Measurements from ENCODE around the gene EIF4B. TPM values are rescaled to one million over a fixed set of nuclear protein-coding genes. Genes with fewer than 3 reads are reported as not detected.
A peak's percentile ranks its signal among the peaks of the same experiment; 100 is the strongest.

The EIF4B gene
- total RNA-seq, 1 experiment from 2014 or later = 809 TPM

GRCh38 chr12:52976574-52977071, 29.6 kb upstream of the EIF4B start:
- CTCF ChIA-PET = interaction anchor here (2.6 to 5.6 kb wide), 2 partner anchors 72 to 91 kb away, joined by 12 to 370 read pairs; partner anchors contain the start of gene KRT8
- no peak for TF ChIP-seq SP1 (IDR thresholded peaks at IDR 0.05; ENCODE audit: low read depth)
- TF ChIP-seq POLR2AphosphoS5 (IDR thresholded peaks at IDR 0.05; ENCODE audit: low read depth, low read length) = no peak
- TF ChIP-seq ELF1 (IDR thresholded peaks at IDR 0.05; ENCODE audit: borderline replicate concordance, low read depth) = no peak
- TF ChIP-seq CTCF (IDR thresholded peaks at IDR 0.05 in 2 of 3, conservative IDR thresholded peaks at IDR 0.05 in 1 of 3; ENCODE audit: borderline replicate concordance in 1 of 3, insufficient read depth in 1 of 3, low read depth in 2 of 3, low read length in 2 of 3) = no peak
- no peak for TF ChIP-seq ZBTB33 (IDR thresholded peaks at IDR 0.05; ENCODE audit: extremely low read depth, insufficient replicate concordance, low read length)
- TF ChIP-seq TCF7L2 (IDR thresholded peaks at IDR 0.05; ENCODE audit: borderline replicate concordance, extremely low read depth, insufficient read depth, insufficient read length) = no peak
- TF ChIP-seq FOSL1 (IDR thresholded peaks at IDR 0.05; ENCODE audit: low read depth) = no peak
- TF ChIP-seq EGR1 (IDR thresholded peaks at IDR 0.05; ENCODE audit: low read depth) = no peak
- TF ChIP-seq ZNF274 (IDR thresholded peaks at IDR 0.05; ENCODE audit: low read depth, low read length) = no peak
- no peak for TF ChIP-seq CBX3 (IDR thresholded peaks at IDR 0.05; ENCODE audit: low read depth)
- no peak for TF ChIP-seq RAD21 (IDR thresholded peaks at IDR 0.05; ENCODE audit: low read depth)
- no peak for TF ChIP-seq YY1 (IDR thresholded peaks at IDR 0.05; ENCODE audit: extremely low read depth, insufficient replicate concordance, low read depth, low read length)
- no peak for TF ChIP-seq SIN3A (IDR thresholded peaks at IDR 0.05; ENCODE audit: low read depth)
- no peak for TF ChIP-seq ZFX (IDR thresholded peaks at IDR 0.05)
- no peak for TF ChIP-seq SRF (IDR thresholded peaks at IDR 0.05; ENCODE audit: low read depth)
- no peak for TF ChIP-seq CEBPB (IDR thresholded peaks at IDR 0.05; ENCODE audit: low read depth)
- TF ChIP-seq POLR2A (IDR thresholded peaks at IDR 0.05; ENCODE audit: borderline replicate concordance, extremely low read depth, insufficient read depth, insufficient read length) = no peak
- no peak for TF ChIP-seq JUND (IDR thresholded peaks at IDR 0.05)
- no peak for TF ChIP-seq REST (IDR thresholded peaks at IDR 0.05; ENCODE audit: low read depth)
- no peak for TF ChIP-seq EZH2 (IDR thresholded peaks at IDR 0.05)
- Histone ChIP-seq H2AFZ (ENCODE audit: low read depth, low read length, poor library complexity, severe bottlenecking) (peak overlapping the region; percentile 79), H3K4me3 (replicated peaks in 1 of 2; ENCODE audit: low read depth in 1 of 2, low read length in 2 of 2) (no peak overlapping the region), H3K4me1 (ENCODE audit: control insufficient read depth in 1 of 2, insufficient read depth in 2 of 2, low read length in 2 of 2) (peaks cover 47 to 61% of the 10 kb centered on the region in 2 experiments), H3K27me3 (ENCODE audit: insufficient read depth, low read length) (no peaks in the 10 kb centered on the region), H3K9me2 (ENCODE audit: insufficient read depth) (no peaks in the 10 kb centered on the region), H3K27ac (ENCODE audit: low read depth, low read length) (no peak overlapping the region), H4K20me1 (ENCODE audit: insufficient read depth) (no peaks in the 10 kb centered on the region), H3K9ac (ENCODE audit: low read length) (no peak overlapping the region), H3K4me2 (ENCODE audit: low read length) (peak overlapping the region; percentile 44), H3K36me3 (ENCODE audit: control insufficient read depth in 1 of 2, insufficient read depth in 2 of 2, low read length in 2 of 2) (no peaks in the 10 kb centered on the region), H3K9me3 (ENCODE audit: control insufficient read depth in 1 of 2, insufficient read depth in 1 of 2, low read depth in 1 of 2, low read length in 2 of 2) (no peaks in the 10 kb centered on the region), H3K79me2 (ENCODE audit: insufficient read depth, low read length) (no peaks in the 10 kb centered on the region)
- POLR2A ChIA-PET = interaction anchor here (2.1 to 5.8 kb wide), 3 partner anchors 72 to 91 kb away, joined by 8 to 50 read pairs (median 28); partner anchors contain the start of gene KRT8
- intact Hi-C loops (cut with micrococcal nuclease) = loop anchor here (1.0 kb wide), 2 partner anchors 71 to 92 kb away; partner anchors contain the start of gene KRT8
- DNase-seq (ENCODE audit: low read depth, low spot score) = no peak
- RAD21 ChIA-PET (ENCODE audit: low non-redundant PET in 1 of 2, low total read pairs in 2 of 2, uncharacterized antibody in 2 of 2, unreplicated experiment in 2 of 2) = no interaction called here
- ATAC-seq = peak; percentile 9; the same call in 1 of the 2 replicates
- BruUV-seq (replicated peaks) = no TSS peak

Measured in HCT116 (cell line).